ENCODE results near the gene KAT2A. TPM values are rescaled to one million over a fixed set of nuclear protein-coding genes. Genes with fewer than 3 reads are reported as not detected.

Gene KAT2A
- total RNA-seq, 1 experiment from 2014 or later: 41.2 TPM

DNA sequence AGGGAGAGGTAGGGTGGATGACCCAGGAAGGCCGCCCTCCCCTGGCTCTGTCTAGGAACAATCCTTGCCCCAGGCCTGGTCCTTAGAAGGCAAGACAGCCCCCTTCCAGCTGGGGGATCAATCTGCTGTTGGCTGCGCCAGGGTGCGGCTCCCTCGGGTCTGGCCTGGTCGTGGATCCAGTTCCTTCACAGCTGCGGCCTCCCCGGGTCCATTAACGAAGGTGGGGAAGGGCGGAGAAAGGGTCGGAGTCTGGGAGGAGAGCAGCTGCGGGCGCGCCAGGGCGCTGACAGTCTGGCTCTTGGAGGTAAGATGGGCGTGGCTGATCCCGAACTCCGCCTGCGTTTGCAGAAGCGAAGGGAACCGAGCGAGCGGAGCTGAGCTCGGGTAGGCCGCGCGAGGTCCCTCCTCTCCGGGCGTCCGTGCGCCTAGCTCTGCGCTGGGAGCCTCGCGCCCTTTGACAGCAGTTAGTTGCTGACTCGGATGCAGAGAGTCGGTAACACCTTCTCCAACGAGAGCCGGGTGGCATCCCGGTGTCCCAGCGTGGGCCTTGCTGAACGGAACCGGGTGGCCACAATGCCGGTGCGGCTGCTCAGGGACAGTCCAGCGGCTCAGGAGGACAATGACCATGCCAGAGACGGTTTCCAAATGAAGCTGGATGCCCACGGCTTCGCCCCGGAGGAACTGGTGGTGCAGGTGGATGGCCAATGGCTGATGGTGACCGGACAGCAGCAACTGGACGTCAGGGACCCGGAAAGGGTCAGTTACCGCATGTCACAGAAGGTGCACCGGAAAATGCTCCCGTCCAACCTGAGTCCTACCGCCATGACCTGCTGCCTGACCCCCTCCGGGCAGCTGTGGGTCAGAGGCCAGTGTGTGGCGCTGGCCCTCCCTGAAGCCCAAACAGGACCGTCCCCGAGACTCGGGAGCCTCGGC, 1.5 kb upstream of the KAT2A start, which contains the start of gene HSPB9:
Gene HSPB9 (plus strand): TSS at position 434 of the 933 bp plus-strand sequence. CDS start 47 bp downstream, at position 481.
- H3K9me3 ChIP-seq (ENCODE audit: control insufficient read depth in 1 of 2, insufficient read depth in 1 of 2, low read depth in 1 of 2, low read length in 2 of 2): no peaks in the 10 kb centered on the region
- peaks cover 10 to 23% of the 10 kb centered on the region in 2 experiments; a peak in 3 of 4 replicates for H3K36me3 ChIP-seq (ENCODE audit: control insufficient read depth in 1 of 2, insufficient read depth in 2 of 2, low read length in 2 of 2)
- no peaks in the 10 kb centered on the region for H3K27me3 ChIP-seq (ENCODE audit: insufficient read depth, low read length)
- no TSS peak for BruUV-seq (replicated peaks)
- H2AFZ ChIP-seq (ENCODE audit: low read depth, low read length, poor library complexity, severe bottlenecking): no peak within 1 kb of the TSS
- no peaks in the 10 kb centered on the region for H3K79me2 ChIP-seq (ENCODE audit: insufficient read depth, low read length)
- no peaks in the 10 kb centered on the region for H4K20me1 ChIP-seq (ENCODE audit: insufficient read depth)
- H3K9me2 ChIP-seq (ENCODE audit: insufficient read depth): no peaks in the 10 kb centered on the region
- ChIA-PET CTCF (no interaction called here), POLR2A (no interaction called here), RAD21 (ENCODE audit: low non-redundant PET in 1 of 2, low total read pairs in 2 of 2, uncharacterized antibody in 2 of 2, unreplicated experiment in 2 of 2) (no interaction called here)
- ATAC-seq (no peak), DNase-seq (ENCODE audit: low read depth, low spot score) (no peak)
- intact Hi-C loops (cut with micrococcal nuclease): no loop called here
- H3K4me3 ChIP-seq (replicated peaks in 1 of 2; ENCODE audit: low read depth in 1 of 2, low read length in 2 of 2): no peak within 1 kb of the TSS
- H3K9ac ChIP-seq (ENCODE audit: low read length): no peak within 1 kb of the TSS
- peak within 1 kb of the TSS; percentile 57; the same call in 1 of the 2 replicates for H3K27ac ChIP-seq (ENCODE audit: low read depth, low read length)
- no peak within 1 kb of the TSS for H3K4me2 ChIP-seq (ENCODE audit: low read length)
- TF ChIP-seq FOSL1 (IDR thresholded peaks at IDR 0.05; ENCODE audit: low read depth): no peak
- TF ChIP-seq, protein P1, sequence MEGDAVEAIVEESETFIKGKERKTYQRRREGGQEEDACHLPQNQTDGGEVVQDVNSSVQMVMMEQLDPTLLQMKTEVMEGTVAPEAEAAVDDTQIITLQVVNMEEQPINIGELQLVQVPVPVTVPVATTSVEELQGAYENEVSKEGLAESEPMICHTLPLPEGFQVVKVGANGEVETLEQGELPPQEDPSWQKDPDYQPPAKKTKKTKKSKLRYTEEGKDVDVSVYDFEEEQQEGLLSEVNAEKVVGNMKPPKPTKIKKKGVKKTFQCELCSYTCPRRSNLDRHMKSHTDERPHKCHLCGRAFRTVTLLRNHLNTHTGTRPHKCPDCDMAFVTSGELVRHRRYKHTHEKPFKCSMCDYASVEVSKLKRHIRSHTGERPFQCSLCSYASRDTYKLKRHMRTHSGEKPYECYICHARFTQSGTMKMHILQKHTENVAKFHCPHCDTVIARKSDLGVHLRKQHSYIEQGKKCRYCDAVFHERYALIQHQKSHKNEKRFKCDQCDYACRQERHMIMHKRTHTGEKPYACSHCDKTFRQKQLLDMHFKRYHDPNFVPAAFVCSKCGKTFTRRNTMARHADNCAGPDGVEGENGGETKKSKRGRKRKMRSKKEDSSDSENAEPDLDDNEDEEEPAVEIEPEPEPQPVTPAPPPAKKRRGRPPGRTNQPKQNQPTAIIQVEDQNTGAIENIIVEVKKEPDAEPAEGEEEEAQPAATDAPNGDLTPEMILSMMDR (IDR thresholded peaks at IDR 0.05 in 2 of 3, conservative IDR thresholded peaks at IDR 0.05 in 1 of 3; ENCODE audit: borderline replicate concordance in 1 of 3, insufficient read depth in 1 of 3, low read depth in 2 of 3, low read length in 2 of 3): no peak
- no peak for TF ChIP-seq ZFX (IDR thresholded peaks at IDR 0.05)
- TF ChIP-seq SIN3A (IDR thresholded peaks at IDR 0.05; ENCODE audit: low read depth): no peak
- TF ChIP-seq JUND (IDR thresholded peaks at IDR 0.05): no peak
- TF ChIP-seq RAD21 (IDR thresholded peaks at IDR 0.05; ENCODE audit: low read depth): no peak
- TF ChIP-seq, protein P2, sequence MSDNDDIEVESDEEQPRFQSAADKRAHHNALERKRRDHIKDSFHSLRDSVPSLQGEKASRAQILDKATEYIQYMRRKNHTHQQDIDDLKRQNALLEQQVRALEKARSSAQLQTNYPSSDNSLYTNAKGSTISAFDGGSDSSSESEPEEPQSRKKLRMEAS (IDR thresholded peaks at IDR 0.05): no peak
- TF ChIP-seq, protein P3, sequence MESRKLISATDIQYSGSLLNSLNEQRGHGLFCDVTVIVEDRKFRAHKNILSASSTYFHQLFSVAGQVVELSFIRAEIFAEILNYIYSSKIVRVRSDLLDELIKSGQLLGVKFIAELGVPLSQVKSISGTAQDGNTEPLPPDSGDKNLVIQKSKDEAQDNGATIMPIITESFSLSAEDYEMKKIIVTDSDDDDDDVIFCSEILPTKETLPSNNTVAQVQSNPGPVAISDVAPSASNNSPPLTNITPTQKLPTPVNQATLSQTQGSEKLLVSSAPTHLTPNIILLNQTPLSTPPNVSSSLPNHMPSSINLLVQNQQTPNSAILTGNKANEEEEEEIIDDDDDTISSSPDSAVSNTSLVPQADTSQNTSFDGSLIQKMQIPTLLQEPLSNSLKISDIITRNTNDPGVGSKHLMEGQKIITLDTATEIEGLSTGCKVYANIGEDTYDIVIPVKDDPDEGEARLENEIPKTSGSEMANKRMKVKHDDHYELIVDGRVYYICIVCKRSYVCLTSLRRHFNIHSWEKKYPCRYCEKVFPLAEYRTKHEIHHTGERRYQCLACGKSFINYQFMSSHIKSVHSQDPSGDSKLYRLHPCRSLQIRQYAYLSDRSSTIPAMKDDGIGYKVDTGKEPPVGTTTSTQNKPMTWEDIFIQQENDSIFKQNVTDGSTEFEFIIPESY (IDR thresholded peaks at IDR 0.05; ENCODE audit: extremely low read depth, insufficient replicate concordance, low read length): no peak
- TF ChIP-seq SP1 (IDR thresholded peaks at IDR 0.05; ENCODE audit: low read depth): no peak
- TF ChIP-seq ATF3 (IDR thresholded peaks at IDR 0.05): no peak
- TF ChIP-seq CBX3 (IDR thresholded peaks at IDR 0.05; ENCODE audit: low read depth): no peak
- no peak for TF ChIP-seq POLR2AphosphoS5 (IDR thresholded peaks at IDR 0.05; ENCODE audit: low read depth, low read length)
- TF ChIP-seq, protein P4, sequence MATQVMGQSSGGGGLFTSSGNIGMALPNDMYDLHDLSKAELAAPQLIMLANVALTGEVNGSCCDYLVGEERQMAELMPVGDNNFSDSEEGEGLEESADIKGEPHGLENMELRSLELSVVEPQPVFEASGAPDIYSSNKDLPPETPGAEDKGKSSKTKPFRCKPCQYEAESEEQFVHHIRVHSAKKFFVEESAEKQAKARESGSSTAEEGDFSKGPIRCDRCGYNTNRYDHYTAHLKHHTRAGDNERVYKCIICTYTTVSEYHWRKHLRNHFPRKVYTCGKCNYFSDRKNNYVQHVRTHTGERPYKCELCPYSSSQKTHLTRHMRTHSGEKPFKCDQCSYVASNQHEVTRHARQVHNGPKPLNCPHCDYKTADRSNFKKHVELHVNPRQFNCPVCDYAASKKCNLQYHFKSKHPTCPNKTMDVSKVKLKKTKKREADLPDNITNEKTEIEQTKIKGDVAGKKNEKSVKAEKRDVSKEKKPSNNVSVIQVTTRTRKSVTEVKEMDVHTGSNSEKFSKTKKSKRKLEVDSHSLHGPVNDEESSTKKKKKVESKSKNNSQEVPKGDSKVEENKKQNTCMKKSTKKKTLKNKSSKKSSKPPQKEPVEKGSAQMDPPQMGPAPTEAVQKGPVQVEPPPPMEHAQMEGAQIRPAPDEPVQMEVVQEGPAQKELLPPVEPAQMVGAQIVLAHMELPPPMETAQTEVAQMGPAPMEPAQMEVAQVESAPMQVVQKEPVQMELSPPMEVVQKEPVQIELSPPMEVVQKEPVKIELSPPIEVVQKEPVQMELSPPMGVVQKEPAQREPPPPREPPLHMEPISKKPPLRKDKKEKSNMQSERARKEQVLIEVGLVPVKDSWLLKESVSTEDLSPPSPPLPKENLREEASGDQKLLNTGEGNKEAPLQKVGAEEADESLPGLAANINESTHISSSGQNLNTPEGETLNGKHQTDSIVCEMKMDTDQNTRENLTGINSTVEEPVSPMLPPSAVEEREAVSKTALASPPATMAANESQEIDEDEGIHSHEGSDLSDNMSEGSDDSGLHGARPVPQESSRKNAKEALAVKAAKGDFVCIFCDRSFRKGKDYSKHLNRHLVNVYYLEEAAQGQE (IDR thresholded peaks at IDR 0.05; ENCODE audit: low read depth): no peak
- no peak for TF ChIP-seq YY1 (IDR thresholded peaks at IDR 0.05; ENCODE audit: extremely low read depth, insufficient replicate concordance, low read depth, low read length)
- no peak for TF ChIP-seq EZH2 (IDR thresholded peaks at IDR 0.05)
- TF ChIP-seq POLR2A (IDR thresholded peaks at IDR 0.05; ENCODE audit: borderline replicate concordance, extremely low read depth, insufficient read depth, insufficient read length): no peak
- no peak for TF ChIP-seq ZNF274 (IDR thresholded peaks at IDR 0.05; ENCODE audit: low read depth, low read length)
- TF ChIP-seq TCF7L2 (IDR thresholded peaks at IDR 0.05; ENCODE audit: borderline replicate concordance, extremely low read depth, insufficient read depth, insufficient read length): no peak
- peaks cover 5 to 24% of the 10 kb centered on the region in 2 experiments; a peak in 3 of 4 replicates for H3K4me1 ChIP-seq (ENCODE audit: control insufficient read depth in 1 of 2, insufficient read depth in 2 of 2, low read length in 2 of 2)
